Osteocyte (in vitro differentiated cells): ENCODE measurements around the gene HEATR3. TPM values are rescaled to one million over a fixed set of nuclear protein-coding genes. Genes with fewer than 3 reads are reported as not detected.

Experiments used
- DNase-seq: peaks from one replicate; pipeline ENCODE4 v3.0.0; 2021; ENCODE audit warnings: mixed read lengths; ENCODE audit not compliant: unreplicated experiment; ENCODE audit errors: extremely low spot score
- H3K27ac Mint-ChIP-seq: one replicate; pipeline ENCODE4 v1.8.0; 2021; ENCODE audit warnings: mild to moderate bottlenecking, mixed read lengths; ENCODE audit not compliant: unreplicated experiment
- H3K27me3 Mint-ChIP-seq: one replicate; pipeline ENCODE4 v1.8.0; 2021; ENCODE audit warnings: mixed read lengths; ENCODE audit not compliant: unreplicated experiment
- H3K36me3 Mint-ChIP-seq: one replicate; pipeline ENCODE4 v1.8.0; 2021; ENCODE audit warnings: mixed read lengths; ENCODE audit not compliant: unreplicated experiment
- H3K4me1 Mint-ChIP-seq: one replicate; pipeline ENCODE4 v1.8.0; 2021; ENCODE audit warnings: mixed read lengths; ENCODE audit not compliant: unreplicated experiment
- H3K4me3 Mint-ChIP-seq: one replicate; pipeline ENCODE4 v1.8.0; 2021; ENCODE audit warnings: mild to moderate bottlenecking, moderate library complexity, mixed read lengths; ENCODE audit not compliant: unreplicated experiment
- H3K9me3 Mint-ChIP-seq: one replicate; pipeline ENCODE4 v1.8.0; 2021; ENCODE audit warnings: mixed read lengths; ENCODE audit not compliant: unreplicated experiment
- CTCF ChIP-seq: fragments of 200-600 bp; sonication (generic); IDR thresholded peaks from 2 replicates; pipeline ENCODE4 v1.5.0; 2021; ENCODE audit warnings: antibody characterized with exemption, mild to moderate bottlenecking, moderate library complexity
- total RNA-seq: library from RNA; stranded (reverse); gene quantifications from 2 replicates; pipeline ENCODE4 v1.2.1, GENCODE V29; 2021

Gene HEATR3
- total RNA-seq, 1 donor from 2014 or later = 19.4 TPM

GRCh38 chr16:50050802-50051201 is 15.0 kb upstream of the HEATR3 start:
- no peak for TF ChIP-seq CTCF
- Mint-ChIP-seq H3K36me3 (no peaks in the 10 kb centered on the region), H3K4me1 (peaks cover 3% of the 10 kb centered on the region), H3K4me3 (no peak overlapping the region), H3K27me3 (peaks cover 32% of the 10 kb centered on the region), H3K27ac (no peak overlapping the region), H3K9me3 (no peaks in the 10 kb centered on the region)
- DNase-seq = no peak

DNA sequence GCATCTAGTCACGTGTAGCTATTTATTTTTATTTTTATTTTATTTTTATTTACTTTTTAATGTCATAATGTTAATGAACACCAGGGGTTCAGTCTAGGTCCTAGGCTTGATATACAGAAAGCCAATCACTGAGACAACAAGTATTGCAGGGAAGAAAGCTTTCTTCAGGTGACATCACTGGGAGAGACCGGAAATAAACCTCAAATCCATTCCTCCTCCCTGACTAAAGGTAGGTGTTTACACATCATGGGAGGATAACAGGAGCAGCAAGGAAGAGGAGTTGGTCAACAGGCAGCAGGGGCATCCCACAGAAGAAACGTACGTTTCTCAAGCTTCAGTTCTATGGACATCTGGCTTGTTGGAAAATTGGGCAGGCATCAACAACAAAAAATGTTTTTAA is 9.5 kb upstream of the HEATR3 start:
- TF ChIP-seq CTCF = no peak
- Mint-ChIP-seq H3K36me3 (no peaks in the 10 kb centered on the region), H3K27ac (no peak overlapping the region), H3K4me3 (no peak overlapping the region), H3K9me3 (peaks cover 4% of the 10 kb centered on the region), H3K27me3 (peaks cover 15% of the 10 kb centered on the region), H3K4me1 (no peaks in the 10 kb centered on the region)
- no peak for DNase-seq

- no peak for DNase-seq
- Mint-ChIP-seq H3K27me3 (no peaks in the 10 kb centered on the region), H3K27ac (no peak overlapping the region), H3K4me1 (no peaks in the 10 kb centered on the region), H3K36me3 (no peaks in the 10 kb centered on the region), H3K9me3 (peaks cover 4% of the 10 kb centered on the region), H3K4me3 (no peak overlapping the region)
- TF ChIP-seq CTCF = no peak
Measured at GRCh38 chr16:50058091-50058771, 7.5 kb upstream of the HEATR3 start.

DNA sequence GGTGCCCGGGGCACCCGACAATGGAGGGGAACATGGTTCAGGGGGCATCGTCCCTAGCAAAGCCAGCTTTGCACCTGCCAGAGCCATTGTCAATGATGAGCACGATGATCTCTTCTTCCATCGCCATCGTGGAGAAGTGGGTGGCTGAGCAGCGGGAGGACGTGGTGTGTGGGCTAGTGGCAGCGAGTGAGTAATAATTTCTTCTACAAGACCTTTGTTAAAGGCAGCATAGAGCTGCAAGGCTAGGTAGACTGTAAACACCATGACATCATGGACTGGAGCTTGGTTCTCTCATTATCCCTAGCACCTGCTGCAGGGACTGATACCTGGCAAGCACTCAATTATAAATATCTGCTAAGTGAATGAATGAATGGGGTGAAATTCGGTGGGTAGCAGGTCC is 6.7 kb upstream of the HEATR3 start:
- H3K9me3 Mint-ChIP-seq = peaks cover 4% of the 10 kb centered on the region
- no peaks in the 10 kb centered on the region for H3K36me3 Mint-ChIP-seq
- H3K27ac Mint-ChIP-seq = no peak overlapping the region
- H3K4me1 Mint-ChIP-seq = no peaks in the 10 kb centered on the region
- H3K4me3 Mint-ChIP-seq = no peak overlapping the region
- no peaks in the 10 kb centered on the region for H3K27me3 Mint-ChIP-seq
- TF ChIP-seq CTCF = no peak
- DNase-seq = no peak

GRCh38 chr16:50059669-50060068 is 6.1 kb upstream of the HEATR3 start:
- DNase-seq = no peak
- Mint-ChIP-seq H3K27me3 (no peaks in the 10 kb centered on the region), H3K27ac (no peak overlapping the region), H3K4me1 (no peaks in the 10 kb centered on the region), H3K9me3 (peaks cover 4% of the 10 kb centered on the region), H3K4me3 (no peak overlapping the region), H3K36me3 (no peaks in the 10 kb centered on the region)
- TF ChIP-seq CTCF = no peak
